ENCODE results near the gene SLFN12. TPM values are rescaled to one million over a fixed set of nuclear protein-coding genes. Genes with fewer than 3 reads are reported as not detected.
"Not testable (repeated sequence)": the region's sequence is repeated elsewhere in the genome, so short reads cannot be mapped to it uniquely, and the experiment has no call there.

Gene SLFN12
- total RNA-seq, 2 donors from 2014 or later = 10.4 to 25.3 TPM

GRCh38 chr17:35407531-35407930 lies 24.8 kb downstream of the SLFN12 start:
- DNase-seq (ENCODE audit: low spot score) (no peak), ATAC-seq (ENCODE audit: insufficient number of reproducible peaks, low FRiP score, low read depth) (no peak)
- Histone ChIP-seq H3K9me3 (no peaks in the 10 kb centered on the region), H3K4me1 (ENCODE audit: control insufficient read depth in 1 of 2, low read depth in 2 of 2) (no peaks in the 10 kb centered on the region), H3K27me3 (replicated peaks; ENCODE audit: insufficient read depth) (no peaks in the 10 kb centered on the region), H3K27ac (no peak overlapping the region), H3K4me3 (no peak overlapping the region), H3K36me3 (peaks cover 24% of the 10 kb centered on the region)
- TF ChIP-seq, protein P1, sequence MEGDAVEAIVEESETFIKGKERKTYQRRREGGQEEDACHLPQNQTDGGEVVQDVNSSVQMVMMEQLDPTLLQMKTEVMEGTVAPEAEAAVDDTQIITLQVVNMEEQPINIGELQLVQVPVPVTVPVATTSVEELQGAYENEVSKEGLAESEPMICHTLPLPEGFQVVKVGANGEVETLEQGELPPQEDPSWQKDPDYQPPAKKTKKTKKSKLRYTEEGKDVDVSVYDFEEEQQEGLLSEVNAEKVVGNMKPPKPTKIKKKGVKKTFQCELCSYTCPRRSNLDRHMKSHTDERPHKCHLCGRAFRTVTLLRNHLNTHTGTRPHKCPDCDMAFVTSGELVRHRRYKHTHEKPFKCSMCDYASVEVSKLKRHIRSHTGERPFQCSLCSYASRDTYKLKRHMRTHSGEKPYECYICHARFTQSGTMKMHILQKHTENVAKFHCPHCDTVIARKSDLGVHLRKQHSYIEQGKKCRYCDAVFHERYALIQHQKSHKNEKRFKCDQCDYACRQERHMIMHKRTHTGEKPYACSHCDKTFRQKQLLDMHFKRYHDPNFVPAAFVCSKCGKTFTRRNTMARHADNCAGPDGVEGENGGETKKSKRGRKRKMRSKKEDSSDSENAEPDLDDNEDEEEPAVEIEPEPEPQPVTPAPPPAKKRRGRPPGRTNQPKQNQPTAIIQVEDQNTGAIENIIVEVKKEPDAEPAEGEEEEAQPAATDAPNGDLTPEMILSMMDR (IDR thresholded peaks at IDR 0.05) = no peak

DNA sequence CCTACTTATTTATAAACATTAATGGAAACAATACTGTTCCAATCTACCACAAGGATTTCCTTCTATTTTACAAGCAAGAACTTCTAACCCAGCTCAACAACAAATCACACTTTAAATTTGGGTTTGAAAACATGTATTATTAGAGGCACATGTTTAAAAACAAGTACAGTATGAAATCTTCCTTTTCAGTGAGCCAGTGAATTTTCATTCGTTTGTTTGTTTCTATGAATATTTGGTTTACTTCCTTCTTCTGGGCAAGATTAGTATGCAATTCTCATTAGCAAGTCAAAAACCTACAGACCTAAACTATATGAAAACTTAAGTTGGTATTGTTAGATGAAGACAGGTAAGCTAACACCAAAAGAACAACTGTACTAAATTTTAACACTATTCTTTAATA lies 25.7 kb downstream of the SLFN12 start:
- Histone ChIP-seq H3K36me3 (peaks cover 23% of the 10 kb centered on the region), H3K4me3 (no peak overlapping the region), H3K4me1 (ENCODE audit: control insufficient read depth in 1 of 2, low read depth in 2 of 2) (no peaks in the 10 kb centered on the region), H3K27ac (no peak overlapping the region), H3K27me3 (replicated peaks; ENCODE audit: insufficient read depth) (no peaks in the 10 kb centered on the region), H3K9me3 (no peaks in the 10 kb centered on the region)
- TF ChIP-seq, protein P1 (IDR thresholded peaks at IDR 0.05) = no peak
- ATAC-seq (ENCODE audit: insufficient number of reproducible peaks, low FRiP score, low read depth) = no peak
- no peak for DNase-seq (ENCODE audit: low spot score)

- DNase-seq (ENCODE audit: low spot score) (no peak), ATAC-seq (ENCODE audit: insufficient number of reproducible peaks, low FRiP score, low read depth) (no peak)
- no peaks in the 10 kb centered on the region for H3K27me3 ChIP-seq (replicated peaks; ENCODE audit: insufficient read depth)
- H3K4me1 ChIP-seq (ENCODE audit: control insufficient read depth in 1 of 2, low read depth in 2 of 2) = no peaks in the 10 kb centered on the region
- TF ChIP-seq, protein P1 (IDR thresholded peaks at IDR 0.05) = no peak
- H3K4me3 ChIP-seq = no peak overlapping the region
- H3K36me3 ChIP-seq = peaks cover 7% of the 10 kb centered on the region
- no peaks in the 10 kb centered on the region for H3K9me3 ChIP-seq
- no peak overlapping the region for H3K27ac ChIP-seq
Measured at GRCh38 chr17:35404360-35404759, 27.9 kb downstream of the SLFN12 start.

GRCh38 chr17:35393783-35394182 lies 38.5 kb downstream of the SLFN12 start:
- not testable (repeated sequence) for H3K4me1 ChIP-seq (ENCODE audit: control insufficient read depth in 1 of 2, low read depth in 2 of 2); H3K27me3 ChIP-seq (replicated peaks; ENCODE audit: insufficient read depth); H3K9me3 ChIP-seq; H3K4me3 ChIP-seq; H3K36me3 ChIP-seq; DNase-seq (ENCODE audit: low spot score); H3K27ac ChIP-seq; ATAC-seq (ENCODE audit: insufficient number of reproducible peaks, low FRiP score, low read depth)

DNA sequence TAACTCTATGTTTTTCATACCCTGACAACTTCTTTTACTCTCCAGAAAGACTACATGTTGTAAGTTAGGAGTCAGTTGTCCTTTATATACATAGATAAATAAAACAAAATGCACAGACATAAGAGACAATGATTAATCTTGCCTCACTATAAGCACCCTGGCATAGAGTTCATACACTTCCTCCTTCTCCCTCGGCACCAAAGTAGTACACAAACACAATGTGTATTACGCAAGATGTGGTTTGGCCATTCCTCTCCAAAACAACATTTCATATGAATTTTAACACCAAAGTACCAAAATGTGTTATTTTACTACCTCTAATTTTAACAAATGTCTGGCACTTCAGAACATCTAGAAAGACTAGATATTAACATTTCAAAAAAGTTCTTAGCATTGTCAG lies 41.6 kb downstream of the SLFN12 start:
- no peak for DNase-seq (ENCODE audit: low spot score)
- no peak overlapping the region for H3K4me3 ChIP-seq
- peaks cover 4% of the 10 kb centered on the region for H3K9me3 ChIP-seq
- no peaks in the 10 kb centered on the region for H3K36me3 ChIP-seq
- no peak for ATAC-seq (ENCODE audit: insufficient number of reproducible peaks, low FRiP score, low read depth)
- no peaks in the 10 kb centered on the region for H3K4me1 ChIP-seq (ENCODE audit: control insufficient read depth in 1 of 2, low read depth in 2 of 2)
- TF ChIP-seq, protein P1 (IDR thresholded peaks at IDR 0.05) = no peak
- no peaks in the 10 kb centered on the region for H3K27me3 ChIP-seq (replicated peaks; ENCODE audit: insufficient read depth)
- H3K27ac ChIP-seq = no peak overlapping the region

DNA sequence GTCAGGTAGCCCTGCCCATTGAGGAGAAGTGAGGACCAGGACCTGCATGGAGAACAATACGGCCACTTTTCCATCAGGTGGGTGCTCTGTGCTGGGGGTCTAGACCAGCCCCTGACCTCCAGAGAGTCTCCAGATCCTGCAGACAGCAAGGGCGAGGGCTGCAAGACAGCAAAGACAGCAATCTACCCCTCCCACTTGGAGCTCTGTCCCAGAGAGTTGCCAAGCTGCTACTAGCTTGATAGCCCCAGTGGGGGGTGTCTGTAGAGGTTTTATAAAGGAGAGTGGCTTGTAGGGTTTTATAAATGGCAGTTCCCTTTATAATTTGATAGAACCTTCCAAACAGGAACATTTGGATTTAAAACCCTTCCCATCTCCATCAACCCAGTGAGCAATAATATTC lies 42.1 kb downstream of the SLFN12 start:
- ATAC-seq (ENCODE audit: insufficient number of reproducible peaks, low FRiP score, low read depth) (no peak), DNase-seq (ENCODE audit: low spot score) (no peak)
- H3K27ac ChIP-seq = no peak overlapping the region
- no peak overlapping the region for H3K4me3 ChIP-seq
- TF ChIP-seq, protein P1 (IDR thresholded peaks at IDR 0.05) = no peak
- H3K36me3 ChIP-seq = no peaks in the 10 kb centered on the region
- H3K4me1 ChIP-seq (ENCODE audit: control insufficient read depth in 1 of 2, low read depth in 2 of 2) = no peaks in the 10 kb centered on the region
- H3K27me3 ChIP-seq (replicated peaks; ENCODE audit: insufficient read depth) = no peaks in the 10 kb centered on the region
- H3K9me3 ChIP-seq = peaks cover 4% of the 10 kb centered on the region
